G401.6 (cell line): Measurements from ENCODE around the gene ONECUT2.

ENCODE experiments used
- FAIRE-seq: peaks from 2 replicates; lab custom pipeline; 2012; peaks lifted over from hg19 to GRCh38; lab: Jason Lieb, UNC

Gene ONECUT2

DNA sequence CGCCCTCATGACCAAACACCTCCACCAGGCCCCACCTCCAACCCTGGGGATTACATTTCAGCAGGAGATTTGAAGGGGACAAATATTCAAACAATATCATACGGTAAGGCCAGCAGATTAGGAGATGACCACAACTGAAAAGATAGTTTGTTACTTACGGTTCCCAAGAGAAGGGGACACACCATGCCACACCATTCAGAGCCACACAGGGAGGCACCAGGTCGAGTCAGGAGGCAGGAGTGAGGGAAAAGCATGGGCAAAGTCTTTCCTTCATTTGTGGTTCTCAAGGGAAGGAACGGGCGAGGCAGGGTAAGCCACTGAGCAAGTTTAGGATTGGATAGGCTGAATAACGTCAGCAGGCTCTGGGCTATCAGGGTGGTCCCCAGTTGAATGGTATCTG, 94.0 kb downstream of the ONECUT2 start:
- no peak for FAIRE-seq

DNA sequence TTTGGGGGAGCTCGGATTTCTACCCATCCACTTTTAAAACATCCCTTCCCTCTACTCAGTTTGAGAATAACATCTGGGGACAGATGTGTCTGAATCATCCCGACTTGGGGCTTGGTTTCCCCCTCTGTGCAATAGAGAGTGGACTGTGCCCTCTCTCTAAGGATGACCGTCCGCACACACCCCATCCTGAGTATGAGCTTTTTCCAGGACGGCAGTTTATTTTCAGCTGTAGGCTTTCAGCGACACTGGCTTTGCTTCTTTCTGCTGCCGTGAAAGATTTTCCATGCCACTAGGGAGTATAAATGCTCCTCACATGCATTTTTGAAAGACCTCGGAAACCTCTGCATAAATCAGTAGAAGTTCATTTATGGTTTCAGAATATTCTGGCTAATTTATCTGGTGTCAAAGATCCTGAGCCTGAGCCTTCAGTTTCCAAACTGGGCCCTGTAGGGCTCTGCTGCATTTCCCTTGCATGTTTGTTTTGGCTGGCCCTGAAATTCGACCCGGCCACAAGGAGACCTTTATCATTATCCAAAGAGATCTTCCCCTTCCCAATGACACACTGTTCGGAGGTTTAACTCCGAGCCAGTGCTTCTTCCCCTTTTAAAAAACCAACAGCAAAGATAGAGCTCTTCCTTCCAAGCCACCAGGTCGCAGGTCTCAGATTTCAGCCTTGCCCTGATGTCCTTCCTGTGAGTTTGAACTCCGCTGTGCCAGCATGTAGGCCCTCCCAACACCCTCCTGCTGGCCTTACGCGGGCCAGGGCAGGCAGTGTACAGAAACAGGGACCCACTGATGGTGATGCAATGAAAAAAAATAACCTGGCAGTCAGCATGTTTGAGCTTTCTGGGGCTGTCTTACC, 98.1 kb downstream of the ONECUT2 start:
- FAIRE-seq: no peak

DNA sequence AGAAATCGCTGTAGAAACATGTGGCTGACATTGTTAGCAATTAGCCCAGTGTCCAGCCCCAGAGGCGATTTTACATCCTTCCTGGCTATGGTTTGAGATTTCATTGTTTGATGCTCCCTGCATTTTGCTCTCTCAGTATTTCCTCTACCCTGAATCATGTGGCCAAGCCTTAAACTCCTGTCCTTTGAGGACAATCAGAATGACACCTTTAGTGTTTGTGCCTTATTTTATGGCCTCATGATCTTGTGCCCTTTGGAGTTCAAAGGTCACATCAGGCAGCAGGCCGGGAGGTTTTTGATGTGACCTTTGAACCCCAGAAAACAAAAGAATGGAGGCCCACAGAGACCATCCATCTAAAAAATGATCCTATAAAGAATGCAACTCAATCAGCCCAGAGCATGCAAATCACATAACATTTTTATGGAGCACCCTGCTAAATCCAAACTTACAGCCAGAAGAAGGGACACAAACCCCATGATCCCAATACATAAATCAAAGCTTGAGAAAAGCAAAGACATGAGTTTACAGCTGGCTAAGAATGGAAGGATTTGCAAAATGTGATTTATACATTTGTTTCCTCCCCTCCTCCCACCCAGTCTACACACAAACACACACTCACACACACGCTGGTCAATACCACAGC, 98.8 kb downstream of the ONECUT2 start:
- FAIRE-seq: no peak

DNA sequence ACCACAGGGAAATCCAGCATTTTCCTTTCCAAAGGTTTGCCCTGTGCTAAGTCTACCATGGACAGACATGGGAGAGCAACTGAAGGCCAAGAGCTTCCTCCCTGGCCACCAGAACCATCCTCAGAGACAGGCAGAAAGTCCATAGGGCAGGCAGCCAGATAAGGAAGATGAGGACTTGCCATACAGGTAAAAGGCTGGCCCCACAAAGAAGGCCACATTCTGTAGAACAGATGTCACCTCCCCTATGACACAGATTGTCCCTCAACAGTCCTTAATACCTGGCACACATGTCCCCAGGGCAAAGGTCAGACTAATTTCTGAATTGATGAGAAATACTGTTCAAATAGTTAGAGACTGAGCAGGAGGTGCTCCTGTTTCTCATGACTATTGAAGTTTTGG, 99.3 kb downstream of the ONECUT2 start:
- FAIRE-seq: no peak

DNA sequence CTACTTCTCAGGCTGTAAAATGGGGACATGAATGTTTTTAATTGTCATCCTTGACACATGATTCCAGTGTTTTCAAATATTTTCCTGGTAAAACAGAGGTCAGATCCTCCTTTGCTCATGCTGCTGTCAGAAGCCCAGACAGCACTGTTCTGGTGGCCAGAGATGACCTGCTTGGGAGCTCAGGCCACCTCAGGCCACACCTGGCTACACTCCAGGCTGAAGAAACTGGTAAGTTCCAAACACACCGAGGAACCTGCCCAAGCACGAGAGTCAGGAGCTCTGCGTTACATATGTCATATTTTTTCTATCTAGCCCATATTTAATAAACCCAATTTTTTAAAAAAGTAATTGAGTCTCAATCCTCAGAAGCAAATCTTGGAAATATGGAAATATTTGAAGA, 103.4 kb downstream of the ONECUT2 start:
- FAIRE-seq: no peak

DNA sequence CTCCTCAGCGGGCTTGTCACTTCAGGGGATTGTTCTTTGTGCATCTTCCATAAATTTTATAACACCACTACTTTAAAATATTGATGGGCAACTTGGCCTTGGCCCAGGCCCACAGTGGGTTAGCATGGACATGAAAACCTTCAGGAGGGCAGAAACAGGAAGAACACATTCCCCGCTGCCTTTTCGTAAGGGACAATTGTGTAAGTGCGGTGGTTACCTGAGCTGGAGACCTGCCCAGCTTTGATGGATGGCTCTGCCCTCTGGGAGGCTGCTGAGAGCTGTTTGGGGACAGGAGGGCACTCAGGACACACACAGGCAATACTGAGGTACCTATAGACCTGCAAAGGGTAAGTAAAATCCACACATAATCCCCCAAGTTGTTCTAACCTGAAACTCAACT, 104.5 kb downstream of the ONECUT2 start:
- FAIRE-seq: no peak
